ENCODE results near the gene GCDH. TPM values are rescaled to one million over a fixed set of nuclear protein-coding genes. Genes with fewer than 3 reads are reported as not detected.

Gene GCDH
- polyA plus RNA-seq, 1 donor (not counting 4 experiments of a cell fraction or from before 2014, with no cell fraction given), result 11.5 TPM

- Histone ChIP-seq H2AFZ (ENCODE audit: control insufficient read depth, low read length) (no peak overlapping the region), H3K27ac (ENCODE audit: control insufficient read depth, insufficient read depth, low read length) (no peak overlapping the region), H3K9ac (ENCODE audit: control insufficient read depth, extremely low read depth, insufficient read depth, low read length) (no peak overlapping the region), H4K20me1 (ENCODE audit: control insufficient read depth, extremely low read depth, insufficient read depth, low read length) (no peaks in the 10 kb centered on the region), H3K4me1 (ENCODE audit: control insufficient read depth, extremely low read depth, insufficient read depth, low read length) (peaks cover 6% of the 10 kb centered on the region), H3K27me3 (ENCODE audit: control insufficient read depth, extremely low read depth, insufficient read depth, low read length) (no peaks in the 10 kb centered on the region), H3K9me3 (ENCODE audit: control insufficient read depth, low read depth, low read length) (no peaks in the 10 kb centered on the region), H3K4me3 (ENCODE audit: control insufficient read depth in 2 of 3, extremely low read depth in 1 of 3, insufficient read depth in 2 of 3, low read depth in 1 of 3, low read length in 3 of 3) (no peak overlapping the region), H3K36me3 (ENCODE audit: control insufficient read depth in 2 of 2, extremely low read depth in 1 of 2, insufficient read depth in 2 of 2, low read length in 2 of 2) (peaks cover 7 to 9% of the 10 kb centered on the region in 2 experiments), H3K79me2 (ENCODE audit: control insufficient read depth, insufficient read depth, low read length) (no peaks in the 10 kb centered on the region), H3K9me1 (ENCODE audit: control insufficient read depth, extremely low read depth, insufficient read depth, low read length) (no peaks in the 10 kb centered on the region), H3K4me2 (ENCODE audit: control insufficient read depth, extremely low read depth, insufficient read depth, low read depth, low read length) (no peak overlapping the region)
- dilution Hi-C loops (cut with MboI; ENCODE audit: extremely low pct_ligation_motif_present, low sequenced_read_pairs), result no loop called here
- no peak for FAIRE-seq
- TF ChIP-seq EZH2 (IDR thresholded peaks at IDR 0.05; ENCODE audit: low read length) (no peak), CTCF (optimal IDR thresholded peaks at IDR 0.05 in 1 of 3, IDR thresholded peaks at IDR 0.05 in 1 of 3, conservative IDR thresholded peaks at IDR 0.05 in 1 of 3; ENCODE audit: extremely low read depth in 1 of 3, insufficient read depth in 2 of 3, low read length in 3 of 3) (no peak)
- DNase-seq (ENCODE audit: low read depth, low spot score), result no peak
These were observed 27.3 kb downstream of the GCDH start for GRCh38 chr19:12918253-12918652.

GRCh38 chr19:12921047-12921446 is 30.1 kb downstream of the GCDH start:
- FAIRE-seq, result no peak
- no peak for TF ChIP-seq EZH2 (IDR thresholded peaks at IDR 0.05; ENCODE audit: low read length)
- no peak for TF ChIP-seq CTCF (optimal IDR thresholded peaks at IDR 0.05 in 1 of 3, IDR thresholded peaks at IDR 0.05 in 1 of 3, conservative IDR thresholded peaks at IDR 0.05 in 1 of 3; ENCODE audit: extremely low read depth in 1 of 3, insufficient read depth in 2 of 3, low read length in 3 of 3)
- H3K27me3 ChIP-seq (ENCODE audit: control insufficient read depth, extremely low read depth, insufficient read depth, low read length), result no peaks in the 10 kb centered on the region
- no peaks in the 10 kb centered on the region for H3K9me3 ChIP-seq (ENCODE audit: control insufficient read depth, low read depth, low read length)
- dilution Hi-C loops (cut with MboI; ENCODE audit: extremely low pct_ligation_motif_present, low sequenced_read_pairs), result no loop called here
- no peak for DNase-seq (ENCODE audit: low read depth, low spot score)
- H3K36me3 ChIP-seq (ENCODE audit: control insufficient read depth in 2 of 2, extremely low read depth in 1 of 2, insufficient read depth in 2 of 2, low read length in 2 of 2), result peaks cover 18 to 23% of the 10 kb centered on the region in 2 experiments
- H3K79me2 ChIP-seq (ENCODE audit: control insufficient read depth, insufficient read depth, low read length), result no peaks in the 10 kb centered on the region
- no peaks in the 10 kb centered on the region for H4K20me1 ChIP-seq (ENCODE audit: control insufficient read depth, extremely low read depth, insufficient read depth, low read length)
- H3K4me2 ChIP-seq (ENCODE audit: control insufficient read depth, extremely low read depth, insufficient read depth, low read depth, low read length), result no peak overlapping the region
- peaks cover 4% of the 10 kb centered on the region for H3K4me1 ChIP-seq (ENCODE audit: control insufficient read depth, extremely low read depth, insufficient read depth, low read length)
- no peak overlapping the region for H3K9ac ChIP-seq (ENCODE audit: control insufficient read depth, extremely low read depth, insufficient read depth, low read length)
- no peak overlapping the region for H2AFZ ChIP-seq (ENCODE audit: control insufficient read depth, low read length)
- H3K9me1 ChIP-seq (ENCODE audit: control insufficient read depth, extremely low read depth, insufficient read depth, low read length), result no peaks in the 10 kb centered on the region
- H3K27ac ChIP-seq (ENCODE audit: control insufficient read depth, insufficient read depth, low read length), result no peak overlapping the region
- no peak overlapping the region for H3K4me3 ChIP-seq (ENCODE audit: control insufficient read depth in 2 of 3, extremely low read depth in 1 of 3, insufficient read depth in 2 of 3, low read depth in 1 of 3, low read length in 3 of 3)
